GM15510 (cell line): Measurements from ENCODE around the gene STX4.

Experiments
- POLR2A ChIP-seq: IDR thresholded peaks from 3 replicates; pipeline ENCODE4 v1.6.1; 2011; ENCODE audit warnings: borderline replicate concordance; ENCODE audit not compliant: insufficient read length; ENCODE audit errors: extremely low read depth

Gene STX4

GRCh38 chr16:31080756-31081419 lies 47.5 kb downstream of the STX4 start:
- no peak for TF ChIP-seq POLR2A

GRCh38 chr16:31081428-31082351 lies 48.3 kb downstream of the STX4 start:
- TF ChIP-seq POLR2A = no peak

DNA sequence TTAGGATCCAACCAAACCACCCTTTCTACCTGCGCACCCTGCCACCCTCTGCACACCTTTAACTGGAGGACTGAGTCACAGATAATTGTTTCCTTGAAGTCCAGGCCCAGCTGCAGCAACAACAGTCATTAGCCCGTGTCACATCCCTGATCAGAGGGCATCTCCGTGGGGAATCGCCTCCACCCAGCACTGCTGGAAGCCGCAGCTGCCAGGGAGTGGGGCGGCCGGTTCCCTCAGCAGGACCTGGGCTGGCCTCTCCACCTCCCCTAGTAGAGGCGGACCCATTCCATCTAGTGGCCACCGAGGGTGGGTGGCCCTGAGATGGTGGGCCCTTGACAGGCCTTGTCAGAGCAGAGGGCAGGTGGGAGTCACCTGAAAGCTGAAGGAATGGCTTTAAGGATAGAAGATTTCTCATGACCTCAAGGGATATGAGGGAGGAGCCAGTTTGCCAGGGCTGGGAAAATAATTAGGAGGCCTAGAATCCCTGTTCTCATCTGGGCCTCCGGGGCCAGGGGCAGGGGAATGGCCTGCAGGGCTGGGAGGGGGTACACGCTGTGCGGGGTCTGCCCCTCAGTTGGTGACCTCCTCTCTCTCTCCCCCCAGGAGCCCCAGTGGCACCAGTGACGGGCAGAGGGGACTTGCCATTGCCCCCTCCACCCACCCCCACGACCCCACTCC lies 49.1 kb downstream of the STX4 start:
- no peak for TF ChIP-seq POLR2A

GRCh38 chr16:31083081-31083480 lies 49.7 kb downstream of the STX4 start:
- TF ChIP-seq POLR2A = no peak

DNA sequence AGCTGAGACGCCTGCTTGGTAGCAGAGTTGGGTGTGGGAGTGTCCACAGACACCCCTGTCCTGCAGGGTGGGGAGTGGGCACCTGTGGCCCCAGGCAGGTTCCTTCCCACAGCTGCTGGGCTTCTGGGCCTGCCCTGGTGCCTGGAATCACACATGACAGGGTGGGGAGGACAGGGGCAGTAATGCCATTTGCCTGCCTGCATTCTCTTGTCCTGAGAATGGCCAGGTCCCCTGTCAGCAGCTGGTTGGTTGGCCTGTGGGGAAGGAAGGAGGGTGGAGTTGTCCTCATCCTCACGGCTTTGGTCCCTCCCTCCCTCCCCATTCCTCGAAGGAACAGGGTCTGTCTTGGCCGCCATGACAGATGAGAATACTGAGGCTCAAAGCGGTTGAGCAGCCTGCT lies 50.2 kb downstream of the STX4 start:
- no peak for TF ChIP-seq POLR2A

DNA sequence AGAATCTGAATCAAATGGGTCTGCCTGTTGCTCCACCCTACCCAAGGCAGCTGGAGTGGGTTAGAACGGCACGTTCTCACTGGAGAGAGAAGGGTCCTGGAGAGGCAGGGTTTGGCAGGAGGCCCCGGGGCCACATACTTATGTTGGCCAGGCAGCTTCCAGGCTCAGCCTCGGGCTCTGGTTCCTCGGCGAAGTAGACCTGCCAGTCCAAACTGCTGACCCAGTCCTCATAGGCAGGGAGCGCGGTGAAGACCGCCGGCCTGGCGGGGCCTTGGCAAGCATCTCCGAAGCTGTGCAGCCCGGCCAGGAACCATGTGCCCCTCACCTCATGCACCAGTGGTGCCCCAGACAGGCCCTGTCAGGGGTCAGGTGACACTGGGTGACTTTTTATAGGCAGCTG lies 50.6 kb downstream of the STX4 start:
- no peak for TF ChIP-seq POLR2A

- TF ChIP-seq POLR2A = no peak
Observed at GRCh38 chr16:31084584-31085302, 51.4 kb downstream of the STX4 start.

GRCh38 chr16:31085411-31085810 lies 52.1 kb downstream of the STX4 start:
- TF ChIP-seq POLR2A = no peak

- TF ChIP-seq POLR2A = no peak
Observed at GRCh38 chr16:31085873-31086628, 52.7 kb downstream of the STX4 start.

- no peak for TF ChIP-seq POLR2A
Observed at GRCh38 chr16:31086629-31086906, 53.2 kb downstream of the STX4 start.

- no peak for TF ChIP-seq POLR2A
Observed at GRCh38 chr16:31087481-31087880, 54.1 kb downstream of the STX4 start.

- TF ChIP-seq POLR2A = no peak
Observed at GRCh38 chr16:31087971-31088370, 54.6 kb downstream of the STX4 start.

DNA sequence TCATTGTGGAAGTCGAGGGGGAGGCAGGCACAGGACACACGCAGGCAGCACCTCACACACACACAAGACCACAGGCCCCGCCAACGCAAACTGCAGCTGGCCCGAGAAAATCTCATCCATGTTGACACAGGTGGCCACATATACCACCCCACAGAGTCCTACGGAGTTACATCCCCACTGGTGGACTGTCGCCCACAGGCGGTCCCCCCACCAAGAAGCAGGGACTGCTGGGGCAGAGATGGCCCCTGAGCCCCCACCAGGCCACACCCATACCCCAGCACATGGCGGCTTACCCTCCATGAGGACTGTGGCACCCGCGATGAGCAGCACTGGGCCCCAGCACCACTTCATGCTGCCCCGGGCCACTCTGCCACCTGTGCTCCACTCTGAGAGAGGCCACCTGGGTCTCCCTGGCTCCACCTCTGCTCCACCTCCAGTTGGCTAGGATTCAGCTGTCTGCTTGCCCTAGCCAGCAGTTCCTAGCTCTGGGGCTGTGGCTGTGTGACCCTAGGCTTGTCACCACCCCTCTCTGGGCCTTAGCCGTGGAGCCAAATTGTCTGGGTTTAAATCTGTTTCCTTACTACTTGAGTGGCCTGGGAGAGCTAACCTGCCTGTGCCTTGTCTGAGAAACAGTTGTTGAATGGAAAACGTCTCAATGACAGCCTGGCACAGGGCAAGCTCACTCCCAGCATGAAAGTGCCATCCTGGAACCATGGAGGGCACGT lies 55.3 kb downstream of the STX4 start, which contains the start of gene PRSS53:
Gene PRSS53, minus strand, starts transcription at position 485 of the 725 bp plus-strand sequence. Its CDS starts 134 bp downstream, at position 351.
- TF ChIP-seq POLR2A = no peak
